HepG2 (cell line): ENCODE data around the gene ALK.

Source experiments
- FIP1L1 ChIP-seq: fragments of 200-400 bp; formaldehyde crosslinking; IDR thresholded peaks from 2 replicates; pipeline ENCODE4 v1.6.1; 2018; ENCODE audit warnings: low read depth, mild to moderate bottlenecking, low read length, moderate library complexity, borderline replicate concordance; ENCODE audit not compliant: insufficient read depth
- YY1 ChIP-seq: IDR thresholded peaks from 2 replicates; pipeline ENCODE4 v1.6.1; 2011; ENCODE audit warnings: low read length, low read depth, moderate library complexity, mild to moderate bottlenecking; ENCODE audit not compliant: insufficient read depth, insufficient replicate concordance
- TF ChIP-seq, protein P1 (sequence below): sonication (generic); formaldehyde crosslinking; IDR thresholded peaks from 2 replicates; pipeline ENCODE4 v1.4.0; 2020; ENCODE audit warnings: mild to moderate bottlenecking, missing genetic modification reagents
- TF ChIP-seq, protein P2 (sequence below): sonication (generic); formaldehyde crosslinking; IDR thresholded peaks from 2 replicates; pipeline ENCODE4 v1.8.1; 2023; ENCODE audit warnings: mild to moderate bottlenecking, inconsistent platforms, moderate library complexity, missing genetic modification reagents, borderline replicate concordance
- TF ChIP-seq, protein P3 (sequence below): sonication (generic); formaldehyde crosslinking; conservative IDR thresholded peaks from 2 replicates; pipeline ENCODE4 v1.4.0; 2020; ENCODE audit warnings: missing genetic modification reagents

DNA sequence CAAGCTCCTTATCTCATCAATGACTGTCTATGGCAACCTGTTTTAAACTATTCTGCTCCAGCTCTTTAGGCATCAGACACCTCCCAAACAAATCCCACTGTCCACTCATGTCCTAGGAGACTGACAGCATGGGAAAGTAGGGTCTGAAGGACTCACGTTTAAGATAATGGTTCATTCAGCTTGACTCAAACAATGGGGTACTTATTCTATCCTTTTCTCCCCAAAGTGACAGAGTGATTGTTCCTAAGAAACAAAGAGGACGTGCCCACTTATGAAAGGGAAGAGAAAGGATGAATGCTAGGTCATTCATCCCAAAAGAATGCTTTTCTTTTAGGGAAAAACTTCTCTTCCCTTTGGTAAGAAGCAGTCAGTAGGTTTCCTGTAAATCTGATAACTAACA, 41.9 kb downstream of the ALK start:
- TF ChIP-seq, protein P1, sequence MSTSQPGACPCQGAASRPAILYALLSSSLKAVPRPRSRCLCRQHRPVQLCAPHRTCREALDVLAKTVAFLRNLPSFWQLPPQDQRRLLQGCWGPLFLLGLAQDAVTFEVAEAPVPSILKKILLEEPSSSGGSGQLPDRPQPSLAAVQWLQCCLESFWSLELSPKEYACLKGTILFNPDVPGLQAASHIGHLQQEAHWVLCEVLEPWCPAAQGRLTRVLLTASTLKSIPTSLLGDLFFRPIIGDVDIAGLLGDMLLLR (CRISPR knock-in tag): no peak
- TF ChIP-seq, protein P2, sequence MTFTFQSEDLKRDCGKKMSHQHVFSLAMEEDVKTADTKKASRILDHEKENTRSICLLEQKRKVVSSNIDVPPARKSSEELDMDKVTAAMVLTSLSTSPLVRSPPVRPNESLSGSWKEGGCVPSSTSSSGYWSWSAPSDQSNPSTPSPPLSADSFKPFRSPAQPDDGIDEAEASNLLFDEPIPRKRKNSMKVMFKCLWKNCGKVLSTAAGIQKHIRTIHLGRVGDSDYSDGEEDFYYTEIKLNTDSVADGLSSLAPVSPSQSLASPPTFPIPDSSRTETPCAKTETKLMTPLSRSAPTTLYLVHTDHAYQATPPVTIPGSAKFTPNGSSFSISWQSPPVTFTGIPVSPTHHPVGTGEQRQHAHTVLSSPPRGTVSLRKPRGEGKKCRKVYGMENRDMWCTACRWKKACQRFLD (CRISPR knock-in tag): no peak
- TF ChIP-seq, protein P3, sequence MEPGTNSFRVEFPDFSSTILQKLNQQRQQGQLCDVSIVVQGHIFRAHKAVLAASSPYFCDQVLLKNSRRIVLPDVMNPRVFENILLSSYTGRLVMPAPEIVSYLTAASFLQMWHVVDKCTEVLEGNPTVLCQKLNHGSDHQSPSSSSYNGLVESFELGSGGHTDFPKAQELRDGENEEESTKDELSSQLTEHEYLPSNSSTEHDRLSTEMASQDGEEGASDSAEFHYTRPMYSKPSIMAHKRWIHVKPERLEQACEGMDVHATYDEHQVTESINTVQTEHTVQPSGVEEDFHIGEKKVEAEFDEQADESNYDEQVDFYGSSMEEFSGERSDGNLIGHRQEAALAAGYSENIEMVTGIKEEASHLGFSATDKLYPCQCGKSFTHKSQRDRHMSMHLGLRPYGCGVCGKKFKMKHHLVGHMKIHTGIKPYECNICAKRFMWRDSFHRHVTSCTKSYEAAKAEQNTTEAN (CRISPR knock-in tag): no peak
- no peak for TF ChIP-seq FIP1L1
- TF ChIP-seq YY1: no peak
